ENCODE measurements around the gene LGALS3BP. TPM values are rescaled to one million over a fixed set of nuclear protein-coding genes. Genes with fewer than 3 reads are reported as not detected.

The LGALS3BP gene
- total RNA-seq, 1 experiment from 2014 or later = 389 TPM

DNA sequence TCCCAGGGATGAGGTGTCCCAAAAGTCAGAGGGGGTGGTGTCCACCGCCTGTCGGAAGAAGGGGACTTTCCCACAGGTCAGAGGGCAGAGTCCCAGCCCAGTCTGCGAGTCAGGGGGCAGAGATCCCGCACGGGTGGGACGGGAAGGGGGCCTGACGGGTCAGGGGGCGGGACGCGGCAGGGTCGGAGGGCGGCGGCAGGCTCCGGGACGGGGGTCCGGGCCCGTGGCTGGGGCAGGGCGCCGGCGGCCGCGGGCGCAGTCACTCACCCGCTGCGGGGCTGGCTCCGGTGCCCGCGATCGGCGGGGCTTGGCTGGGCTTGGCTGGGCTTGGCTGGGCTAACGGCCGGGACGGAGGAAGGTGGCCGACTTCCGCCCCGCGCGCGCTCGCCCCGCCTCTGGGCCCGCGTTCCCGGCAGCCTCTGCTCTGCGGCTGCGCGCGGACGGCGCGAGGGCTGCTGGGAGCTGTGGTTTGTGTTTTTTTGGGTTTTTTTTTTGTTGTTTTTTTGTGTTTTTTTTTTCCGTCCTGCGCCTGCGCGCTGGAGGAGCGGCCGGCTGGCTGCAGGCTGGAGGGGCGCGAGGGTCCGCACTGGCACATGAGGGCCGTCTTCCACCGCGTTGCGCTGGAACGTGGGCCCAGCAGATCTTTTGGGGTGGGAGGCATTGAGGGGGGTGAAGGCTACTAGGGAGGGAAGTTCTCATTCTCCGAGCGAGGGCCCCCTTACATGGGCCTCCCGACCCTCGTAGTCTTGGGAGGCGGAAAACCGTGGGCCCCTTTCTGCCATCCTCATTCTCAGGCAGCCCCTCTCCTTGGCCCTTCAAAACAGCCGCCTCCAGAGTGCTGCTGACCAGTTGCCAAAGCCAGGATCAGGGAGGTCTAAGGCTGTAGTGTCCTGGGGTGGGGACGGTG lies 29.9 kb upstream of the LGALS3BP start, which contains the start of gene CANT1:
Gene CANT1, minus strand, starts transcription at position 368 of the 907 bp plus-strand sequence. CDS start 12,142 bp downstream, outside the sequence.
- H3K9ac ChIP-seq (ENCODE audit: low read length) = peak within 1 kb of the TSS; percentile 83
- intact Hi-C loops (cut with micrococcal nuclease) = no loop called here

More for the DNA sequence above, 29.9 kb upstream of the LGALS3BP start, which contains the start of gene CANT1:
- Histone ChIP-seq H3K4me3 (replicated peaks in 1 of 2; ENCODE audit: low read depth in 1 of 2, low read length in 2 of 2) (peak within 1 kb of the TSS; percentile 82 to 99), H3K4me1 (ENCODE audit: control insufficient read depth in 1 of 2, insufficient read depth in 2 of 2, low read length in 2 of 2) (peaks cover 19 to 59% of the 10 kb centered on the region in 2 experiments), H3K9me3 (ENCODE audit: control insufficient read depth in 1 of 2, insufficient read depth in 1 of 2, low read depth in 1 of 2, low read length in 2 of 2) (peaks cover 0 to 17% of the 10 kb centered on the region in 2 experiments; a peak in 1 of 4 replicates), H3K36me3 (ENCODE audit: control insufficient read depth in 1 of 2, insufficient read depth in 2 of 2, low read length in 2 of 2) (peaks cover 0 to 7% of the 10 kb centered on the region in 2 experiments; a peak in 1 of 4 replicates), H4K20me1 (ENCODE audit: insufficient read depth) (no peaks in the 10 kb centered on the region), H2AFZ (ENCODE audit: low read depth, low read length, poor library complexity, severe bottlenecking) (peak within 1 kb of the TSS; percentile 29), H3K27me3 (ENCODE audit: insufficient read depth, low read length) (no peaks in the 10 kb centered on the region), H3K9me2 (ENCODE audit: insufficient read depth) (no peaks in the 10 kb centered on the region), H3K4me2 (ENCODE audit: low read length) (peak within 1 kb of the TSS; percentile 92), H3K79me2 (ENCODE audit: insufficient read depth, low read length) (peaks cover 49% of the 10 kb centered on the region), H3K27ac (ENCODE audit: low read depth, low read length) (peak within 1 kb of the TSS; percentile 77)
- ChIA-PET CTCF (interaction anchor here (0.6 to 1.0 kb wide), 5 partner anchors 9 to 19 kb away, joined by 3 to 5 read pairs (median 4); no protein-coding TSS in a partner anchor), RAD21 (ENCODE audit: low non-redundant PET in 1 of 2, low total read pairs in 2 of 2, uncharacterized antibody in 2 of 2, unreplicated experiment in 2 of 2) (no interaction called here), POLR2A (interaction anchor here (1.0 kb wide), 2 partner anchors 9 to 17 kb away, joined by 6 to 7 read pairs; no protein-coding TSS in a partner anchor)
- no TSS peak for BruUV-seq (replicated peaks)
- TF ChIP-seq ZFX (IDR thresholded peaks at IDR 0.05) (peak; percentile 69; the same call in 1 of the 2 replicates), POLR2AphosphoS5 (IDR thresholded peaks at IDR 0.05; ENCODE audit: low read depth, low read length) (peak; percentile 96), YY1 (IDR thresholded peaks at IDR 0.05; ENCODE audit: extremely low read depth, insufficient replicate concordance, low read depth, low read length) (peak; percentile 76)
- TF ChIP-seq, protein P1, sequence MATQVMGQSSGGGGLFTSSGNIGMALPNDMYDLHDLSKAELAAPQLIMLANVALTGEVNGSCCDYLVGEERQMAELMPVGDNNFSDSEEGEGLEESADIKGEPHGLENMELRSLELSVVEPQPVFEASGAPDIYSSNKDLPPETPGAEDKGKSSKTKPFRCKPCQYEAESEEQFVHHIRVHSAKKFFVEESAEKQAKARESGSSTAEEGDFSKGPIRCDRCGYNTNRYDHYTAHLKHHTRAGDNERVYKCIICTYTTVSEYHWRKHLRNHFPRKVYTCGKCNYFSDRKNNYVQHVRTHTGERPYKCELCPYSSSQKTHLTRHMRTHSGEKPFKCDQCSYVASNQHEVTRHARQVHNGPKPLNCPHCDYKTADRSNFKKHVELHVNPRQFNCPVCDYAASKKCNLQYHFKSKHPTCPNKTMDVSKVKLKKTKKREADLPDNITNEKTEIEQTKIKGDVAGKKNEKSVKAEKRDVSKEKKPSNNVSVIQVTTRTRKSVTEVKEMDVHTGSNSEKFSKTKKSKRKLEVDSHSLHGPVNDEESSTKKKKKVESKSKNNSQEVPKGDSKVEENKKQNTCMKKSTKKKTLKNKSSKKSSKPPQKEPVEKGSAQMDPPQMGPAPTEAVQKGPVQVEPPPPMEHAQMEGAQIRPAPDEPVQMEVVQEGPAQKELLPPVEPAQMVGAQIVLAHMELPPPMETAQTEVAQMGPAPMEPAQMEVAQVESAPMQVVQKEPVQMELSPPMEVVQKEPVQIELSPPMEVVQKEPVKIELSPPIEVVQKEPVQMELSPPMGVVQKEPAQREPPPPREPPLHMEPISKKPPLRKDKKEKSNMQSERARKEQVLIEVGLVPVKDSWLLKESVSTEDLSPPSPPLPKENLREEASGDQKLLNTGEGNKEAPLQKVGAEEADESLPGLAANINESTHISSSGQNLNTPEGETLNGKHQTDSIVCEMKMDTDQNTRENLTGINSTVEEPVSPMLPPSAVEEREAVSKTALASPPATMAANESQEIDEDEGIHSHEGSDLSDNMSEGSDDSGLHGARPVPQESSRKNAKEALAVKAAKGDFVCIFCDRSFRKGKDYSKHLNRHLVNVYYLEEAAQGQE (IDR thresholded peaks at IDR 0.05; ENCODE audit: low read depth) = no peak
- DNase-seq (ENCODE audit: low read depth, low spot score) (peak; percentile 56), ATAC-seq (peak; percentile 97)
